HepG2 (cell line): Measurements from ENCODE around the gene U2AF1L4. TPM values are rescaled to one million over a fixed set of nuclear protein-coding genes. Genes with fewer than 3 reads are reported as not detected.
A peak's percentile ranks its signal among the peaks of the same experiment; 100 is the strongest.

Experiments used
- CHD4 ChIP-seq: fragments of 200-600 bp; sonication (generic); IDR thresholded peaks from 2 replicates; pipeline ENCODE4 v1.7.0; 2017; ENCODE audit warnings: mild to moderate bottlenecking, low read length, borderline replicate concordance
- DRAP1 ChIP-seq: IDR thresholded peaks from 2 replicates; pipeline ENCODE4 v1.6.1; 2016; ENCODE audit warnings: missing genetic modification reagents, missing compliant biosample characterization
- EED ChIP-seq: sonication (generic); formaldehyde crosslinking; IDR thresholded peaks from 2 replicates; pipeline ENCODE4 v1.5.0; 2020; ENCODE audit warnings: mild to moderate bottlenecking, missing genetic modification reagents
- HBP1 ChIP-seq: IDR thresholded peaks from 2 replicates; pipeline ENCODE4 v1.6.1; 2016; ENCODE audit warnings: low read depth, control low read depth
- HOMEZ ChIP-seq: IDR thresholded peaks from 2 replicates; pipeline ENCODE4 v1.6.1; 2016; ENCODE audit warnings: low read depth
- NFAT5 ChIP-seq: sonication (generic); formaldehyde crosslinking; IDR thresholded peaks from 2 replicates; pipeline ENCODE4 v1.4.0; 2020; ENCODE audit warnings: missing genetic modification reagents
- PLSCR1 ChIP-seq: sonication (generic); formaldehyde crosslinking; IDR thresholded peaks from 2 replicates; pipeline ENCODE4 v1.5.0; 2020; ENCODE audit warnings: missing genetic modification reagents, mild to moderate bottlenecking, borderline replicate concordance
- RBM39 ChIP-seq: fragments of 200-400 bp; formaldehyde crosslinking; IDR thresholded peaks from one replicate; pipeline ENCODE4 v1.6.1; 2018; ENCODE audit warnings: antibody characterized with exemption, mild to moderate bottlenecking, low read depth, low read length; ENCODE audit not compliant: poor library complexity, severe bottlenecking
- SRSF1 ChIP-seq: fragments of 200-400 bp; formaldehyde crosslinking; optimal IDR thresholded peaks from 2 replicates; pipeline ENCODE3; 2017; ENCODE audit warnings: mild to moderate bottlenecking, low read depth, low read length, moderate library complexity
- TEAD3 ChIP-seq: optimal IDR thresholded peaks from 2 replicates; pipeline ENCODE3; 2016; ENCODE audit warnings: borderline replicate concordance
- ZBTB37 ChIP-seq: sonication (generic); formaldehyde crosslinking; IDR thresholded peaks from 2 replicates; pipeline ENCODE4 v1.4.0; 2020; ENCODE audit warnings: mild to moderate bottlenecking, missing genetic modification reagents
- ZMYM4 ChIP-seq: sonication (generic); formaldehyde crosslinking; IDR thresholded peaks from 2 replicates; pipeline ENCODE4 v1.8.1; 2023; ENCODE audit warnings: mild to moderate bottlenecking, missing genetic modification reagents
- ZNF232 ChIP-seq: sonication (generic); formaldehyde crosslinking; IDR thresholded peaks from 2 replicates; pipeline ENCODE4 v1.4.0; 2020; ENCODE audit warnings: missing genetic modification reagents, borderline replicate concordance
- ZNF350 ChIP-seq: sonication (generic); formaldehyde crosslinking; IDR thresholded peaks from 2 replicates; pipeline ENCODE4 v1.4.0; 2020; ENCODE audit warnings: mild to moderate bottlenecking, low read depth, missing genetic modification reagents, borderline replicate concordance
- ZNF547 ChIP-seq: sonication (generic); formaldehyde crosslinking; IDR thresholded peaks from 2 replicates; pipeline ENCODE4 v1.5.1; 2020; ENCODE audit warnings: mild to moderate bottlenecking, missing genetic modification reagents
- ZNF75D ChIP-seq: sonication (generic); formaldehyde crosslinking; IDR thresholded peaks from 2 replicates; pipeline ENCODE4 v1.8.1; 2023; ENCODE audit warnings: missing genetic modification reagents, mild to moderate bottlenecking, borderline replicate concordance
- ZNF782 ChIP-seq: sonication (generic); formaldehyde crosslinking; IDR thresholded peaks from 2 replicates; pipeline ENCODE4 v1.4.0; 2020; ENCODE audit warnings: missing genetic modification reagents, mild to moderate bottlenecking, borderline replicate concordance
- polyA plus RNA-seq, 8 experiments: library from polyadenylated mRNA; depleted of rRNA in 3 of 8; stranded (reverse) in 7 of 8; unstranded in 1 of 8; fragments of >200 nt; fragmentation: Illumina TruSeq in 4 of 8; extraction: Trizol in 4 of 8; gene quantifications; 2 replicates each; pipeline versions ENCODE4 v1.2.1 to v1.2.3, GENCODE V29; 2011 to 2016; ENCODE audit warnings: low read depth in 4 of 8, missing spikeins in 1 of 8, mixed read lengths in 1 of 8; ENCODE audit not compliant: insufficient read depth in 1 of 8
- total RNA-seq, 5 experiments: library from RNA; depleted of rRNA; stranded (reverse); fragments of >200 nt; fragmentation: Illumina TruSeq; extraction: Trizol; gene quantifications; 2 replicates each; pipeline ENCODE4 v1.2.3, GENCODE V29; 2016; ENCODE audit warnings: low read depth in 1 of 5

U2AF1L4 gene
- total and polyA plus RNA-seq, 2 of the 13 experiments (the other 11 are each of a cell fraction or from before 2014, with no cell fraction given), result 7.9 to 15.4 TPM

- TF ChIP-seq HBP1 (CRISPR knock-in tag) (no peak), ZNF75D (CRISPR knock-in tag) (no peak), ZNF232 (CRISPR knock-in tag) (0 out of 2 replicates have a peak, but pooled peaks have one; percentile 1), CHD4 (no peak), DRAP1 (CRISPR knock-in tag) (no peak), HOMEZ (CRISPR knock-in tag) (no peak), ZNF547 (CRISPR knock-in tag) (peak; percentile 71; the same call in 1 of the 2 replicates), PLSCR1 (no peak), SRSF1 (no peak), RBM39 (no peak), ZMYM4 (CRISPR knock-in tag) (no peak), NFAT5 (CRISPR knock-in tag) (no peak), ZNF350 (CRISPR knock-in tag) (no peak), TEAD3 (CRISPR knock-in tag) (no peak), EED (CRISPR knock-in tag) (0 out of 2 replicates have a peak, but pooled peaks have one; percentile 50), ZBTB37 (no peak), ZNF782 (no peak)
These were observed 26.7 kb downstream of the U2AF1L4 start (continued) for GRCh38 chr19:35718345-35719041.
